Neural cell (in vitro differentiated cells): Measurements from ENCODE around the gene IRF4.

Experiments
- EP300 ChIP-seq: fragments of 450-650 bp; conservative IDR thresholded peaks from 2 replicates; pipeline ENCODE4 v1.6.1; 2014; ENCODE audit warnings: antibody characterized with exemption, mild to moderate bottlenecking, moderate library complexity; ENCODE audit not compliant: poor library complexity, severe bottlenecking
- EZH2 ChIP-seq: fragments of 200-600, 300-800 bp; shearing (Covaris generic), sonication (generic); IDR thresholded peaks from 2 replicates; pipeline ENCODE4 v1.6.1; 2014; ENCODE audit warnings: antibody characterized with exemption, low read length, borderline replicate concordance, mild to moderate bottlenecking; ENCODE audit not compliant: insufficient read depth, poor library complexity, severe bottlenecking
- MXI1 ChIP-seq: fragments of 450-650 bp; conservative IDR thresholded peaks from 2 replicates; pipeline ENCODE4 v1.6.1; 2014; ENCODE audit warnings: antibody characterized with exemption, mild to moderate bottlenecking; ENCODE audit not compliant: poor library complexity, severe bottlenecking
- RAD21 ChIP-seq: fragments of 450-650 bp; conservative IDR thresholded peaks from 2 replicates; pipeline ENCODE4 v1.6.1; 2014; ENCODE audit warnings: antibody characterized with exemption, mild to moderate bottlenecking, moderate library complexity
- SMC3 ChIP-seq: fragments of 450-650 bp; conservative IDR thresholded peaks from 2 replicates; pipeline ENCODE4 v1.6.1; 2014; ENCODE audit warnings: antibody characterized with exemption, mild to moderate bottlenecking, moderate library complexity; ENCODE audit not compliant: poor library complexity
- TF ChIP-seq, protein P1 (sequence below): fragments of 450-650 bp; IDR thresholded peaks from 2 replicates; pipeline ENCODE4 v1.5.1; 2014; ENCODE audit warnings: antibody characterized with exemption, mild to moderate bottlenecking, moderate library complexity; ENCODE audit not compliant: poor library complexity, severe bottlenecking

DNA sequence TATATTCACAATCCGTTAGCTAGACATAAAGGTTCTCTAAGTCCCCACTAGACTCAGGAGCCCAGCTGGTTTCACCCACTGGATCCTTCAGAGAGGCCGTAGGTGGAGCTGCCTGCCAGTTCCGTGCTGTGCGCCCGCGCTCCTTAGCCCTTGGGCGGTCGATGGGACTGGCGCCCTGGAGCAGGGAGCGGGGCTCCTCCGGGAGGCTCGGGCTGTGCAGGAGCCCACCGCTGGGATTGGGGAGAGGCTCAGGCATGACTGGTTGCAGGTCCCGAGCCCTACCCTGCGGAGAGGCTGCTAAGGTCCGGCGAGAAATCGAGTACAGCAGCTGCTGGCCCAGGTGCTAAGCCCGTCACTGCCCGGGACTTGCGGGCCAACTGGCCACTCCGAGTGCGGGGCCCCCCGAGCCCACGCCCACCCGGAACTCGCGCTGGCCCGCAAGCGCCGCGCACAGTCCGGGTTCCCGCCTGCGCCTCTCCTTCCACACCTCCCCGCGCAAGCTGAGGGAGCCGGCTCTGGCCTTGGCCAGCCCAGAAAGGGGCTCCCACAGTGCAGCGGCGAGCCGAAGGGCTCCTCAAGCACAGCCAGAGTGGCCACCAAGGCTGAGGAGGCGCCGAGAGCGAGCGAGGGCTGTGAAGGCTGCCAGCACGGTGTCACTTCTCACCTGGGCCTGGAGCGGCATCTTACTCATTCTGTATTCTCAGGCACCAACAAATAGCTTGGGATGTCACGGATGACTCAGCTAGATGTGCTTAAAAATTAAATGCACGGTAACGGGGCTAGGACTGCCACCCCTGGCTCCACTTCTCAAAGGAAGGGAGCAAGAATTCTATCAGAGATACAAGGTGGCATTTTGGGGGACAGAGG is 44.1 kb downstream of the IRF4 start:
- TF ChIP-seq MXI1 (no peak), RAD21 (no peak), EP300 (no peak), EZH2 (no peak), SMC3 (no peak)
- TF ChIP-seq, protein P1, sequence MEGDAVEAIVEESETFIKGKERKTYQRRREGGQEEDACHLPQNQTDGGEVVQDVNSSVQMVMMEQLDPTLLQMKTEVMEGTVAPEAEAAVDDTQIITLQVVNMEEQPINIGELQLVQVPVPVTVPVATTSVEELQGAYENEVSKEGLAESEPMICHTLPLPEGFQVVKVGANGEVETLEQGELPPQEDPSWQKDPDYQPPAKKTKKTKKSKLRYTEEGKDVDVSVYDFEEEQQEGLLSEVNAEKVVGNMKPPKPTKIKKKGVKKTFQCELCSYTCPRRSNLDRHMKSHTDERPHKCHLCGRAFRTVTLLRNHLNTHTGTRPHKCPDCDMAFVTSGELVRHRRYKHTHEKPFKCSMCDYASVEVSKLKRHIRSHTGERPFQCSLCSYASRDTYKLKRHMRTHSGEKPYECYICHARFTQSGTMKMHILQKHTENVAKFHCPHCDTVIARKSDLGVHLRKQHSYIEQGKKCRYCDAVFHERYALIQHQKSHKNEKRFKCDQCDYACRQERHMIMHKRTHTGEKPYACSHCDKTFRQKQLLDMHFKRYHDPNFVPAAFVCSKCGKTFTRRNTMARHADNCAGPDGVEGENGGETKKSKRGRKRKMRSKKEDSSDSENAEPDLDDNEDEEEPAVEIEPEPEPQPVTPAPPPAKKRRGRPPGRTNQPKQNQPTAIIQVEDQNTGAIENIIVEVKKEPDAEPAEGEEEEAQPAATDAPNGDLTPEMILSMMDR, result no peak
